Hepatic stellate cell (primary cell): ENCODE measurements around the gene RAB12.

Source experiments
- DNase-seq: peaks from one replicate; pipeline ENCODE4 v3.0.0; 2011; ENCODE audit warnings: low spot score

The RAB12 gene

DNA sequence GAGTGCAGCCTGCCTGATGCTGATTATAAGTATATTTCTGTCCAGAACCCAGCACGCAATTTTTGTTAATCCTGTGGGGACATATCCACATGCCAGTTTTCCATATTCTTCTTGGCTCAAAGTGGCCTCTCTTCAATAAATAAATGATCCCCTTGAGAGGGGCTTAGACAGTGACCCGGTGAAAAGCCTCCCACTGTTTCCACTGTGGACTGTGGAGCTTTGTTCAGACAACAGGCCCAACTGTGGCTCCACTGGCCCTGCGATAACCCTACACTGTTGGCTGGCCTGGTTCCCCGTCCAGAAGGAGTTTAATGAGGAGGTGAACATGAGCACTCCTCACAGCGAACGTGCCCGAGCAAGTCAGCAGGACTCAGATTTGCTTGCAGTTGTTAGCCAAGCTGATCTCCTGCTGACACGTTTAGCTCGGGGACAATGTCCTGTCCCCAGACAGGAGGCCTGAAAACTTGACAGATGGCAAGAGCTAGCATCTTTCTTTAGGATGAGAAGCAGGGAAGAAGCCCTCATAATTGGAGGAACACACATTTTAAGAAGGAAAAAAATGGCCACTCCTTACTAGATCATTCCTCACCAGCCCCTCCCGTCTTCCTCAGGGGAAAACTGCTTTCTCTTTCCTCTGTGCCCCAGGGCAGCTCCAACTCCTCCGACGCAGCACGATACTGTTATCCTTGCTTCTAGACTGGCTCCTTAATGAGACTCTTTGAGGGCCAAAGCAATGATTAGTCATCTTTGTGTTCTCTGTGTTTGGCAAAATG, 76.1 kb downstream of the RAB12 start:
- peak; percentile 25 for DNase-seq

DNA sequence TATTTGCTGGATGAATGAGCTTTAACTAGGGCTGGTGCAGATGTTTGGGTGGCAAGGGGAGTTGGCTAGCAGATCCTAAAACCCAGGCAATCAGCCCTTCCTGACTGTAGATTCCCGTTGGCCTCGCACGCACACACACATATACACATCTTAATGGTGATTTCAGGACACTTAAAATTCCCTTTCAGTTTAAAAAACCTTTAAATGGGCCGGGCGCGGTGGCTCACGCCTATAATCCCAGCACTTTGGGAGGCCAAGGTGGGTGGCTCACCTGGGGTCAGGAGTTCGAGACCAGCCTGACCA, 76.6 kb downstream of the RAB12 start:
- DNase-seq, result no peak

DNA sequence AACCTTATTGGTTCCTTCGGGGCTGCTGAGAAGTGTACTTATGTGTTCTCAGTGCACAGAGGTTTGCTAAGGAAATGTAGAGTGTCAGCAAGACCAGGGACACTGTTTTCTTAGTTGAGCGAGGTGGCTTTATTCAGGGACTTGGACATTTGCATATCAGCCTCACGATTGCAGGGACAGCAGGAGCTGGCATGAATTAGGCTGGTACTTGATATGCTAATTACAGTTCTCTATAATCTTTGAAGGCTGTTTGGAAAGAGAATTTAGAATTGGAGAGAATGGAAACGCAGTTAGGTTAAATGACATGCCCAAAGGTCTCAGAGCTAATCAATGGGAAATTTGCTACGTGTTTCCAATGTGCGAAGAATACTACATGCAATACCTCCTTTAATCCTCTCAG, 77.4 kb downstream of the RAB12 start:
- no peak for DNase-seq

DNA sequence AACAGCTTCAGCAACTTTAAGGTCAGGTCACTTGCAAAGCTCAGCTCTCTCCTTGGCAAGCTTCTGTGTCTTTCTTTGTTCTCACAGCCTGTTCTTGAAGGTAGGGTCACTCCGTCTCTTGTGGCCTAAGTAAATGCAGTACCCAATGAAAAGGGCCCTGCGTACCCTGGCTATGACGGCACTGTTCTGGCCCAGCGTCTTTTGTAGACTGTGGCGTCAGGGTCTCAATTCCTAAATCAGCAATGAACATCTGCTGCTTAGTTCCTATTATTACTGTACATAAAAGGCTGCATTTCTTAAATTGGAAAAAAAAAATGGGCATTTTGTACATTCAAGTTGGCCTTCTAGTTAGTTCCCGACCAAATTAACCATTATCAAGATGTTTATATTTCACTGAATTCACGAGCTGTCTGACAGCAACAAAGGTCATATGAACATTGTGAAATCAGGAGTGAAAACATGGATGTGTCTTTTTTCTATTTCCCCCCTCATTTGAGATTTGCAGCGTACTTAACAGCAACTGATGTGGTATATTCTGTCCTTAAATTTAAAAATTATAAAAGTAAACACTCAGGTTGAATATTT, 79.1 kb downstream of the RAB12 start:
- DNase-seq, result no peak

DNA sequence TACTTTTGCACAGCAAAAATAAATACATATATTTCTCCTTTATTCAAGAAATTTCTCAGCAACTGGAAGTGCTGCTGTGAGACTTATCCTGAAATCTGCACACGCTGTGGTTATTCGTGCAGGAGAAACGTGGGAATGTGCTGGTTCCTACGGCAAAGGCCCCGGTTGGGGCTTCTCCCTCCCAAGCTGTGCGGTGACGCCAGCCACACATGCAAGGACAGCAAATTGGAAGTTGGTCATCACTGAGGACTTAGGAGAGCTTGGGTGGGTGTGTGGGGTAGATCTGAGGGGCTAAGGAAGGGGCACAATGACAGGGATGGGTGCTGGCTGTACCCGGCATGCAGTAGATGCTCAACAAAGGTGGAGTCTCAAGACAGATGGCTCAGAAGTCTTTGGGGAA, 79.6 kb downstream of the RAB12 start:
- no peak for DNase-seq
